ENCODE measurements around the gene GJD4.
A peak's percentile ranks its signal among the peaks of the same experiment; 100 is the strongest.

GJD4 gene

DNA sequence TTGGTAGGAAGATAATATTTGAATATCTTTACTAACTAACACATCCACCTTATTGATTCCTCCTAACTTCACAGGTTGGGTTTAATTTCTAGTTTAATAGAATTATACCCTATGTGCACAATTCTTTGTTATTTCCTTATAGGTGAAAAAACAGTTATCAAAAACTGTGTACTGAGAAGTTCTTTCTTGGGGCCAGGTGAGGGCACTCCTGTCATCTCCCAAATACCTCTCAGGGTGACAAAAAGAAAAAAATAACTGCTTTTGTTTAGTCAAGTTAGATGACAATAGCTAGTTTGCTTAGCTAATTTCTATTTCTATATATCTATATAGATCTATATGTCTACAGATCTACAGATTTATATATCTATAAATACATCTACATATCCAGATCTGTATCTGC lies 26.9 kb downstream of the GJD4 start:
- no peak for DNase-seq

DNA sequence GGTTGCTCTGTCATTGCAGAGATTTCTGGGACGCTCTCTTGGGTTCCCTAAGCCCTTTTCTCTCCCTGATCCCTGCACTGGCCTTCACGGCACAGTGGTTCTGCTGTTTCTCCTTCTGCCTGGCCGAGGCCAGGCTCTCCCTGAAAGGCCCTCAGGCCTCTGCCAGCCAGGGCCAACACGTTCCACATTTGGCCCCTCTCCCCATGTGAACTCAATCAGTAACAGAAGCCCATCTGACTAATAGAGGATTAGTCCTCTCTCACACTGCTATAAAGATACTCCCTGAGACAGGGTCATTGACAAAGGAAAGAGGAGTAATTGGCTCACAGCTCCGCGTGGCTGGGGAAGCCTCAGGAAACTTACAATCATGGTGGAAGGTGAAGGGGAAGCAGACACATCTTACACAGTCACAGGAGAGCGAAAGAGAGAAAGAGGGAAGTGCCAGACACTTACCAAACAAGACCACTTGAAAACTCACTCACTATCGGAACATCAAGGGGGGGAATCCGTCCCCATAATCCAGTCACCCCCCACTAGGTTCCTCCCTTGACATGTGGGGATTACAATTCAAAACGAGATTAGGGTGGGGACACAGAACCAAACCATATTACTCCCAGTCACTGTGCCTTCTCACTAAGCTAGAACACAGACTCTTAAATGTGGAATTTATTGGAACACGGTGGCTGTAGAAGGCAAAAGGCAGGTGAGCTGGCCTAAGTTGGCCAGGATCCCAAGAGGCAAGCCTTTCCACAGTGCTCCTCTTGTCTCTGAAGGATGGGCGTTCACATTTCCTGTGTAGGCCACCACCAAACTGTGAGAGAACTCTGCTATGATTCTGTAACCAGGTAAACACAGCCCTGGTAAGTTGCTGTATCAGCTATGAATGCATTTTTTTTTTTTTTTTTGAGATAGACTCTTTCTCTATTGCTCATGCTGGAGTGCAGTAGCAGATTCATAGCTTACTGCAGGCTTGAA lies 28.2 kb downstream of the GJD4 start:
- DNase-seq = no peak

GRCh38 chr10:35635576-35635975 lies 30.4 kb downstream of the GJD4 start:
- peak; percentile 44 for DNase-seq

- DNase-seq = no peak
Measured at GRCh38 chr10:35636956-35637355, 31.8 kb downstream of the GJD4 start.

DNA sequence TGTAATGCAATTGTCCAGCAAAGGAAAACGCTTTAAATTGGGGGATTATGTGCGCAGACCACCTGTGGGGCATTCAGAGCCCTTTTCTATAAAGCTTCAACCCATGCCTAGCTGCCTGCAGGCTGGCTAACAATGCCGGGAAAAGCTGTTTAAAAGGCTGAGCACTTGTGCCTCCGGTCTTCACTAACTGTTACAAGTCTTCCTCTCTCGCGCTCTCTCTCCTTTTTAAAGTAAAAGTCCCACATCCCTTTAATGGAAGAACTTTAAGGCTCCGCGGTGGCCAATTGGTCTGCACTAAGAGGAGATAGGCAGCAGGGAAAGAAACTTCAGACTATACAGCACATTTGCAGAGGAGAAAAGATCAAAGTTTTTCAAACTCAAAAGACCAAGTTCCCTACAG lies 32.3 kb downstream of the GJD4 start:
- DNase-seq = no peak

GRCh38 chr10:35638101-35638500 lies 33.0 kb downstream of the GJD4 start:
- DNase-seq = no peak

DNA sequence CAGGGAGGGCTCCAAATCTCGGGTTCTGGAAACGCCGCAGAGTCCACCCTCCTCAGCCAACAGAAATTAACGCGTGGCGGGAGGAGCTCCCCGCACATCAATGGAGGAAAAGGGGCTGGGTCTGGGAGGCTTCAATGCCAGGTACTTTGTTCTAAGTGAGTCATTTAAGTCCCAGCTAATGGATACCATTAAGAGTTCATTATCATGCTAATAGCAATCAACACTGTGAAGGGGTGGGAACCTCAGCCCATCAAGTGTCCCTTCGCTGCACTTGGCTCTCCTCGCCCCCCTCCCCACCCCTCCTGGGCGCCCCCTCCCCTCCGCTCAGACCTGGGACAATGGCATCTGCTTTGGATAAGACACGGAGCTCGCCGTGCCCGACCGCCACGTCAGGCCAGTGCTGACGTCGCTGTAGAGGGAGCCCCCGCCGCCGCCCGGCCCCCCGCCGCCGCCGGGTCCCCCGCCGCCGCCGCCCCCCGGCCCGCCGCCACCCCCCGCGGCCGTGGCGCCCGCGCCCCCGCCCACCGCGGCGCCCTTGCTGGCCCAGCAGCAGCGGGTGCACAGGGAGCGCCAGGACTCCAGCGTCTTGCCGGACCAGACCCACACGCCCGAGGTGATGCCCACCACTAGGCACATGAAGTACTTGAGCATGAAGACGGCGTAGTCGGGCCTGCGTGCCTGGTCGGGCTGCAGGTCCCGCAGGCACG lies 34.0 kb downstream of the GJD4 start:
- no peak for DNase-seq

GRCh38 chr10:35639728-35640401 lies 34.7 kb downstream of the GJD4 start:
- no peak for DNase-seq

- no peak for DNase-seq
Measured at GRCh38 chr10:35640474-35640873, 35.3 kb downstream of the GJD4 start.

- DNase-seq = peak; percentile 74
Measured at GRCh38 chr10:35640951-35641675, 36.0 kb downstream of the GJD4 start.

- no peak for DNase-seq
Measured at GRCh38 chr10:35641676-35642034, 36.5 kb downstream of the GJD4 start.

DNA sequence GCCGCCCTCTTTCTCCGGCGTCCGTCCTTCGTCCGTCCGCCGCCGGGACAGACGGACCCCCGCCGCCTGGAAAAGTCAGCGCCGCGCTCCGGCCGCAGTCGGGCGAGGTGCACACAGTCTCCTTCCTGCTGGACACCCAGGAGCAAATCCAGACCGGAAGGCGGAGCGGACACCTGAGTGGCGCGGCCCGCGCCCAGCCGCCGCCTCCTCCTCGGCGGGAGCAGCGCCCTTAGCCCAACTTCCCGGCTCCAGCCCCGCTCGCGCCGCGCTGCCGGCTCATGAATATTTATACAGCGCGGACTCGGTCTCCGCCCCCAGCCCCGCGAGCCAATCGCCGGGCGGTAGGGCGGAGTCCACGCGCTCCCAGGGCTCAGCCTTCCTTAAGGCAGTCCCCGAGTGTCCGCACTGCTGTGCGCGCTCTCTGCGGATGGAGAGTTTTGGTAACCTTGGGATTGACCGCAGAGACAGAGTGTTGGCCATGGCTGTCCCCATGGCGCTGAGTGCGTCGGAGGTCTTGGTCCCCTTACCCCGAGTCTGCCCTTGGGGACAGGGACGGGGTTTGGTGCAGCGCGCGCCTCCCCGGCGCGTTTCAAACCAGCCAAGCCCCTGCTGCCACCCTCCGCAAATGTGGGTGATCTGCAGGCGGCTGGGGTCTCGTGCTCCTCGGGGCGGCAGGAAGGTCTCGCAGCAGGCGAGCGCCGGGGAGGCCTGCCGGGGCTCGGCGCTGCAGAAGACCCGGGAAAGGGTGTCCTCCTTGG lies 37.1 kb downstream of the GJD4 start, which contains the start of gene FZD8:
TSS of gene FZD8 (minus strand) at position 262 of the 758 bp plus-strand sequence. CDS start 867 bp downstream, outside the sequence.
- DNase-seq = peak; percentile 80

- DNase-seq = no peak
Measured at GRCh38 chr10:35642793-35643114, 37.6 kb downstream of the GJD4 start.

DNA sequence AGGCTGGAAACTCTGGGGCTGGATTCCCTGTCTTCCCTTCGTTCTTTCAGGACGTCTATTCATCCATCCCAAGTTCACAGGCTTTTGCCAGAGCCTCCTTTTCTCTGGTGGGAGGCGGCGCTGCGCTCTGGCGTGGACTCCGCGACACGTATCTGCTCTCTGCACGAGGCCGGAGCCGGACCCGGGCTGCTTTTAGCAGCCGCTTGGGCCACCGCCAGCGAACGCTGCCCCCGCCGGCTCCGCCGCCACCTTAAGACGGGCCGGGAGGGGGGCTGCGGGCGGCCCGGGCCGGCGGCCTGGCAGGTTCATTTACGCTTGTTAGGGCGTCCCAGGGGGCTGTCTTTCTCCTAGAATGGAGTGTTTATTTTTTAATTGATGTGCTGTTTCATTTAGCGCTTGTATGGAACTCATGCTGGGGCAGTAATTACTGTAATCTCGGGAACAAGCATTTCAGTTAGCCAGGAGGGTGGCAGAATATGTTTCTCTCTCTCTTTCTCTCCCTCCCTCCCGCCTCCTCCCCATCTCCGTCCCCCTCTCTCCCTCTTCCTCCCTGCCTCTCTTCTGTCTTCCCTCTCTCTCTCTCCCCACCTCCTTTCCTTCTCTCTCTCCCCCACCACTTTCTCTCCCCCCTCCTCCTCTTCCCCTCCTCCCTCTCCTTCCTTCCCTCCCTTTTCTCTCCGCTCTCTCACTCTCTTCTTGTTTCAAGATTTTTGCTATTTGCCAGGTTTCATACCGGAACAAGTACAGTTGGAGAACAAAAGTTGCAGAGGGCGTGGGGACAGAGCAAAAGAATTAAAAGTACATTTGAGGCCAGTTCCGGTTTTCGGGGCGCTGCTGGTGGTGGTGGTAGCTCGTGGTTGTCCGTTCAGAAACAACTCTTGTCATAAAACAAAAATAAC lies 38.3 kb downstream of the GJD4 start:
- no peak for DNase-seq

GRCh38 chr10:35644050-35644950 lies 39.2 kb downstream of the GJD4 start:
- no peak for DNase-seq

DNA sequence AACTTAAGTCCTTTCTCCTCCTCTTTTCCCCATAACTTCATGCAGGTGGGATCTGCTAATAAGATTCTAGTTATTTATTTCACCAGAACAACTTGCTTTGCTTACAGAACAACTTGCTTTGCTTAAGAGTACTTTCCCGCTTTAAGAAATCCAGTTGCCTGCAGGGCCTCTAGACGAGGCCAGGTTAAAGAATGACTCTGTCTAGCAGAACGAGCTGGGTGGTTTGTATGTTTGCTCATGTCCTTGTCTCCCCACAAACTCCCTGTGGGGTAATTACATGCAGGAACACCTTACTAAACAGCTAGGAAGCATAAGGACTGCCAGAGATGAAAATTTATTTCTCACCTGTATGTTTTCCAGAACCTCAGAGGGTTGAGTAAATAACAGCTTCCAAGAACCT lies 45.8 kb downstream of the GJD4 start:
- DNase-seq = no peak

DNA sequence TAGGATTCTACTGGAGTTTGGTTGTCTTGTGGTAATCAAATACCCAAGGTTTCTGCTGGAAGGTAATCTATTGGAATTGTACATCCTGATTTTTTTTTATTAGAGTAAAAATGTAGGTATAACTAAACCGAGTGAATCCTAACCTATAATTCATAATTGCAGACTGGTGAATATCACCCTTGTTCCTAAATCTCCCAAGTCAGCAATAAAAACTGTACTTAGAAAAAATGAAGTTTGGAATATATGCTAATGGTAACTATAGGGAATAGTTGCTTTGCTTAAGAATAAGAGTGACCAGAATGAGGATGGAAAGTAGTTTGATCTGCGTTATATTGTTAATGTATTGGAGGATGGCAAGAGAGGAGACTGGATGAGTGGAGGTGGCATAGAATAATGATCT lies 47.7 kb downstream of the GJD4 start:
- DNase-seq = no peak

GRCh38 chr10:35657621-35658020 lies 52.5 kb downstream of the GJD4 start:
- no peak for DNase-seq

Data from NCI-H1048 (cell line).